C4-2B (cell line): Measurements from ENCODE around the gene EVI2A.
"Not testable (repeated sequence)": the region's sequence is repeated elsewhere in the genome, so short reads cannot be mapped to it uniquely, and the experiment has no call there.

Experiments
- H3K27ac ChIP-seq: fragments of 450-650 bp; 2 replicates; pipeline ENCODE4 v1.5.1; 2017
- CTCF ChIP-seq: fragments of 450-650 bp; conservative IDR thresholded peaks from 2 replicates; pipeline ENCODE4 v1.5.1; 2017; ENCODE audit warnings: mild to moderate bottlenecking
- ZFX ChIP-seq: fragments of 450-650 bp; IDR thresholded peaks from 2 replicates; pipeline ENCODE4 v1.6.1; 2017

The EVI2A gene

GRCh38 chr17:31289790-31290189, 31.6 kb downstream of the EVI2A start:
- no peak overlapping the region for H3K27ac ChIP-seq
- TF ChIP-seq CTCF = no peak
- TF ChIP-seq ZFX = no peak

- H3K27ac ChIP-seq = not testable (repeated sequence)
These were observed 33.5 kb downstream of the EVI2A start for GRCh38 chr17:31287932-31288331.

DNA sequence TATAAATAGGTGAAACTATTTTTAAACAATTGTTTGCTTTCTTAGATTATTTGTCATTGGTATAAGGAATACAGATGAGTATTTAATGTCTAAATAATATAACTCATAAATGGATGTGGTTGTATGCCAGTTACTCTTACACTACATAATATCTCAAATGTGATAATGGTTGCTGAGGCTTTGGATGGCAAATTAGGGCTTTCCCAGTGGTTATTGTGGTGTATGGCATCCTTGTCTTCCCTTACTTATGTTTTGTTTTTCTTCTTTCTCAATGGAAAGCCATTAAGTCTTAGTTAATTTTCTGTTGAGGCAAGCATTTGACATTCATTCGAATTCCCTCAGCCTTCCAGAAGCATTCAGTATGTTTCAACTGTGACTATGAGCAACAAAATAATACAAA, 34.8 kb downstream of the EVI2A start:
- H3K27ac ChIP-seq = no peak overlapping the region
- TF ChIP-seq CTCF = no peak
- no peak for TF ChIP-seq ZFX

DNA sequence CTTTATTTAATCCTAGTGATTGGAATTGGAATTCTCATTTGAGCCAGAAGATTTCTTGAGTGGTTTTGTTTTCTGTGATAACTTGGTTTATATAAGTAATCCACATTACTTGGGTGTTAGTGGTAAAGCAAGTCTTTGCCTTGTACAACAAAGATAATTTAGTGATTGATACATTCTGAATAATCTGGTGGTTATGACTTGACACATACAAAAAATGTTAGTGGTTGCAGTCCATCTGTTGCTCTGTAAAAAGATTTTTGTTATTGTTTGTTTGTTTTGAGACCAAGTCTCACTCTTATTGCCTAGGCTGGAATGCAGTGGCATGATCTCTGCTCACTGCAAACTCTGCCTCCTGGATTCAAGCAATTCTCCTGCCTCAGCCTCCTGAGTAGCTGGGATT, 37.6 kb downstream of the EVI2A start:
- H3K27ac ChIP-seq = no peak overlapping the region
- TF ChIP-seq ZFX = no peak
- TF ChIP-seq CTCF = no peak

DNA sequence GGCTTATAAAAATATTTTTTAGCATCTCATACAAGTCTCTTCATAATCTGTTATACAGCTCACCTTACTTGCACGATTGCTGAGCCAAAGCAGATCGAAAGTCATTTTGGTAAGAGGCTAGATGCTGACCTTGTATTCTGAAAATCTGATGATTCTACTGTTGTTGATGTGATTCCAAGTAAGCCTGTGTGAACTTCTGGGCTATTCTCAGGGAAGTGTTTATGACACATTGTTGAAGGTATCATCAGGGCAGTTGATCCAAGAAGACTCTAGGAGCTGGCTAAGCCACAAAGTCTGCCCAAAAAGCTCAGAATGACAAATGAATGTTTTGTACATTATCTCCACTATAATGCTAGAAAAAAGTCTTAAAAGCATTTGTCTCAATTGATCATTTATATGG, 40.4 kb downstream of the EVI2A start:
- H3K27ac ChIP-seq = no peak overlapping the region
- no peak for TF ChIP-seq ZFX
- no peak for TF ChIP-seq CTCF

- H3K27ac ChIP-seq = no peak overlapping the region
- TF ChIP-seq CTCF (no peak), ZFX (no peak)
These were observed 42.0 kb downstream of the EVI2A start for GRCh38 chr17:31279401-31279800.

DNA sequence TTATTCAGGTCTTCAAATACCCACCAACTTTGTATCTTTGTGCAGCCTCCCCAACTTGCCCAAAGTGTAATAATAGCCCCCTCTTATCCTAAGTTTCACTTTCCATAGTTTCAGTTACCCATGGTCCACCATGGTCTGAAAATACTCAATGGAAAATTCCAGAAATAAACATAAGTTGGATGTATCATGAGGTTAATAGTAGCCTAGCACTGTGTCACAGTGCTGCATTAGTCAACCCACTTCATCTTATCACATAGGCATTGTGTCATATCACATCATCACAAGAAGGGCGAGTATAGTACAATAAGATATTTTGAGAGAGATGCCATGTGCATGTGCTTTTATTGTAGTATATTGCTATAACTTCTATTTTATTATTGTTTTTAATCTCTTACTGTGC, 46.3 kb downstream of the EVI2A start:
- no peak overlapping the region for H3K27ac ChIP-seq
- TF ChIP-seq ZFX (no peak), CTCF (no peak)

- no peak overlapping the region for H3K27ac ChIP-seq
These were observed 47.2 kb downstream of the EVI2A start for GRCh38 chr17:31274252-31274651.

More at GRCh38 chr17:31274252-31274651, 47.2 kb downstream of the EVI2A start:
- TF ChIP-seq CTCF = no peak
- no peak for TF ChIP-seq ZFX
